Measurements from ENCODE around the gene DNAJC30. TPM values are rescaled to one million over a fixed set of nuclear protein-coding genes. Genes with fewer than 3 reads are reported as not detected.
A peak's percentile ranks its signal among the peaks of the same experiment; 100 is the strongest.

The DNAJC30 gene
- total and polyA plus RNA-seq, 2 of the 8 experiments (the other 6 are each of a cell fraction or from before 2014, with no cell fraction given): 6.1 to 6.3 TPM

DNA sequence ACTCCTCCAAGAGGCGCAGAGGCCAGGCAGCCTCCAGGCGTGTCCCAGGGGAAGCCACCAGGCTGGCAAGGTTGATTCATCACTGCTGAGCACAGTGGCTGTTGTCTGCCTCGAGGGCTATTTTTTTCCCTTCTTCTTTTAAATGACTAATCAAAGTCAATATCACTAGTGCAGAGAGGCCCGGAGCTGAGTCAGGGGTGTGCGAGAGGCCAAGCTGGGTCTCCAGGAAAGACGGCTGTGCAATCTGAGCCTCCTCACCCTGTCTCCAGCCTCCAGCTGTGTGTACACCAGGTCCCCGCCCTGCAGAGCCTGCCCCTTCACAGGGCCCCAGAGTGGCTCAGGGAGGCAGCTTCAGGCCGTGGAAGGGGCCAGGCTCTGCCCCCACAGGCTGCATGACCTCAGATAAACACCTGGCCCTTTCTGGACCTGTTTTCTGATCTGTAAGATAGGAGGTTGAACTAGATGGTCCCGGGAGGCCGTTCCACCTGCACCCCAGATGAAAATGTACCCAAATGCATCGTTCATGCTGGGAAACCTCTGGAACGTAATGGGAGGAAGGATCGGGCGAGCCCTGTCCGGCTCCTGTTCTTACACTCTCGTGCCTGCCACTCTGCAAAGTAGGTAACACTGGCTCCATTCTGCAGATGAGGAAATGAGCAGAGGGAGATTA lies 32.5 kb upstream of the DNAJC30 start:
- no peak overlapping the region for H2BK12ac ChIP-seq (ENCODE audit: low read depth, low read length)
- H3K27me3 ChIP-seq (replicated peaks in 1 of 4; ENCODE audit: control insufficient read depth in 3 of 4, extremely low read depth in 1 of 4, insufficient read depth in 3 of 4, low read length in 3 of 4): peaks cover 0 to 18% (median 13%) of the 10 kb centered on the region in 4 experiments; a peak in 5 of 7 replicates
- no peak overlapping the region for H2BK120ac ChIP-seq (replicated peaks; ENCODE audit: low read depth, low read length)
- H2BK5ac ChIP-seq (ENCODE audit: low read depth, low read length): no peak overlapping the region
- no peak overlapping the region for H3K4me2 ChIP-seq (ENCODE audit: insufficient read depth in 1 of 2, low read depth in 2 of 2, low read length in 2 of 2)
- DNase-seq (ENCODE audit: low read depth in 1 of 2, low spot score in 2 of 2) (no peak), FAIRE-seq (no peak)
- WGBS, 2 experiments (ENCODE audit: extremely low coverage in 1 of 2, insufficient coverage in 1 of 2, insufficient read length in 1 of 2, insufficient replicate concordance in 2 of 2, low coverage in 1 of 2, low lambda C conversion rate in 2 of 2, missing lambda C conversion rate in 1 of 2): 91% methylated on average over 16 of the region's 16 CpGs; no CpG with 5 or more reads in 1 of the 2 experiments
- no peak overlapping the region for H3K4ac ChIP-seq (replicated peaks; ENCODE audit: insufficient read length, low read depth, low read length)
- H2BK20ac ChIP-seq (ENCODE audit: low read length): no peak overlapping the region
- H3K23me2 ChIP-seq (ENCODE audit: low read depth, low read length): peaks cover 3% of the 10 kb centered on the region; the same call in 1 of the 2 replicates
- H3K9me3 ChIP-seq (ENCODE audit: insufficient read depth in 2 of 2, low read depth in 1 of 2, low read length in 1 of 2): no peaks in the 10 kb centered on the region
- CTCF ChIA-PET (ENCODE audit: partially characterized antibody): interaction anchor here (0.9 to 7.4 kb wide), 7 partner anchors 10 to 138 kb away, joined by 3 to 57 read pairs (median 4); no protein-coding TSS in a partner anchor
- H3K4me1 ChIP-seq (replicated peaks in 1 of 4; ENCODE audit: control insufficient read depth in 3 of 4, insufficient read depth in 4 of 4, low read length in 3 of 4): no peaks in the 10 kb centered on the region; a peak in 4 of 7 replicates
- no peak overlapping the region for H3K9ac ChIP-seq (replicated peaks in 1 of 4; ENCODE audit: extremely low read depth in 1 of 4, low read depth in 3 of 4, low read length in 3 of 4)
- H2AFZ ChIP-seq (ENCODE audit: low read length): no peak overlapping the region
- H3K79me2 ChIP-seq (ENCODE audit: control insufficient read depth in 1 of 2, insufficient read depth in 2 of 2, low read length in 2 of 2): no peaks in the 10 kb centered on the region
- no peak overlapping the region for H2BK15ac ChIP-seq (ENCODE audit: low read length)
- no peak overlapping the region for H3K18ac ChIP-seq (ENCODE audit: extremely low read depth, low read length)
- no peak overlapping the region for H3K27ac ChIP-seq (ENCODE audit: low read depth, low read length)
- H2AK5ac ChIP-seq (ENCODE audit: low read depth, low read length): no peak overlapping the region
- no peak for TF ChIP-seq SRF (IDR thresholded peaks at IDR 0.05; ENCODE audit: low read depth, low read length)
- TF ChIP-seq, protein P1, sequence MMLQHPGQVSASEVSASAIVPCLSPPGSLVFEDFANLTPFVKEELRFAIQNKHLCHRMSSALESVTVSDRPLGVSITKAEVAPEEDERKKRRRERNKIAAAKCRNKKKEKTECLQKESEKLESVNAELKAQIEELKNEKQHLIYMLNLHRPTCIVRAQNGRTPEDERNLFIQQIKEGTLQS (IDR thresholded peaks at IDR 0.05; ENCODE audit: insufficient read depth, low read depth, low read length): no peak
- no peak for TF ChIP-seq CHD2 (IDR thresholded peaks at IDR 0.05; ENCODE audit: low read length)
- no peak for TF ChIP-seq SUZ12 (IDR thresholded peaks at IDR 0.05; ENCODE audit: low read length)
- no peak for TF ChIP-seq SAP30 (IDR thresholded peaks at IDR 0.05; ENCODE audit: insufficient read depth, insufficient replicate concordance, low read length)
- no peak for TF ChIP-seq SP2 (IDR thresholded peaks at IDR 0.05; ENCODE audit: low read length)
- TF ChIP-seq TAF7 (optimal IDR thresholded peaks at IDR 0.05; ENCODE audit: borderline replicate concordance, low read depth, low read length): no peak
- no peak overlapping the region for H3K4me3 ChIP-seq (ENCODE audit: extremely low read depth in 1 of 4, insufficient read depth in 2 of 4, low read depth in 3 of 4, low read length in 4 of 4)
- POLR2A ChIA-PET (ENCODE audit: partially characterized antibody): interaction anchor here (2.0 kb wide), 1 partner anchor 8 kb away, joined by 7 read pairs; no protein-coding TSS in a partner anchor
- H3K23ac ChIP-seq (ENCODE audit: insufficient read length): no peak overlapping the region
- no peak overlapping the region for H4K5ac ChIP-seq (ENCODE audit: insufficient read length, low read depth, low read length)
- H3K14ac ChIP-seq (ENCODE audit: insufficient read length): no peak overlapping the region
- H3K56ac ChIP-seq (replicated peaks; ENCODE audit: insufficient read length, low read depth, low read length): no peak overlapping the region
- no peaks in the 10 kb centered on the region for H3K36me3 ChIP-seq (ENCODE audit: control insufficient read depth in 2 of 4, insufficient read depth in 4 of 4, low read length in 3 of 4)
- H4K8ac ChIP-seq (ENCODE audit: extremely low read depth, insufficient read depth, low read length): 0 out of 2 replicates have a peak overlapping the region, but pooled peaks have one; percentile 29
- H4K20me1 ChIP-seq (replicated peaks in 1 of 2; ENCODE audit: control insufficient read depth in 1 of 2, insufficient read depth in 2 of 2, low read length in 2 of 2): peaks cover 10 to 11% of the 10 kb centered on the region in 2 experiments
- no peak overlapping the region for H4K91ac ChIP-seq (replicated peaks; ENCODE audit: insufficient read length, low read length)
- peaks cover 8% of the 10 kb centered on the region for H3K79me1 ChIP-seq (ENCODE audit: low read depth, low read length)
